ENCODE results near the gene MOG.

DNA sequence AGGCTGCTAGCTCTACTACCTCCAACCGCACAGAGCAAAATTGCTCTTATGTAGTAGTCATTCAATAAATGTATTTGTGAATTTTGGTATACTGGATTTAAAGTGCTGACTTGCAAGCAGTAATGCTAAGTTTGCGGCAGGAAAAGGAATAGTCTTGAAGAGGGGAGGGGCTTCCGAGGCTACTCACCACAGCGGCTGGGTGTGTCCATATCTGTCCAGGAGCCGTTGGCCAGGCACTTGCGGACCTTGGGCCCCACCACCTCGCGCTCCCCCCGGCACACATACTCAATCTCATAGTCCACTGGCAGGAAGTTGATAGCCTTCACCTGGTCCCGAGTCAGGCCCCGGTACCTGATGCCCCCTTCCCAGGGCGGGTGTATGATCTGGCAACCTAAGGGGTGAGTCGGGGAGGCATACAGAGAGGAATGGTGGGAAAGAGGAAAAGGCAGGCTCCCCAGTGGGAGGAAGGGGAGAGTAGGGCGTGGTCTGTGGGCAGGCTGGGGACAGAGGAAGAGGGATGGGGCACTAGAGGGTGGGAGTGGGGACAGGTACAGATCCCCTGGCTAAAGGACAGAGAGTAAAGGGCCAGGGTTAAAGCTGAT is 25.6 kb upstream of the MOG start:
- TF ChIP-seq CTCF (IDR thresholded peaks at IDR 0.05) (no peak), POLR2A (IDR thresholded peaks at IDR 0.05) (no peak)

Measured in vagina (tissue), 2 donors.